AG09319 (cell line): ENCODE data around the gene CCR8.

Experiments
- DNase-seq: peaks from one replicate; pipeline ENCODE4 v3.0.0-alpha.2; 2010; ENCODE audit warnings: low read depth; ENCODE audit errors: extremely low read depth
- CTCF ChIP-seq: IDR thresholded peaks from 2 replicates; pipeline ENCODE4 v1.5.1; 2011; ENCODE audit warnings: low read depth, mild to moderate bottlenecking, inconsistent platforms, low read length, moderate library complexity

The CCR8 gene

GRCh38 chr3:39325236-39325635 is 4.3 kb upstream of the CCR8 start:
- no peak for DNase-seq
- TF ChIP-seq CTCF: no peak

- no peak for TF ChIP-seq CTCF
- no peak for DNase-seq
Measured at GRCh38 chr3:39327053-39327745, 2.3 kb upstream of the CCR8 start.

GRCh38 chr3:39327746-39328349 is 1.7 kb upstream of the CCR8 start:
- no peak for TF ChIP-seq CTCF
- no peak for DNase-seq

- no peak for DNase-seq
- TF ChIP-seq CTCF: no peak
Measured at GRCh38 chr3:39330824-39331223, 1.3 kb downstream of the CCR8 start.

GRCh38 chr3:39332525-39332924 is 3.0 kb downstream of the CCR8 start:
- DNase-seq: no peak
- TF ChIP-seq CTCF: no peak

- TF ChIP-seq CTCF: no peak
Measured at GRCh38 chr3:39333607-39334006, 4.1 kb downstream of the CCR8 start.

GRCh38 chr3:39334205-39334604 is 4.7 kb downstream of the CCR8 start:
- no peak for TF ChIP-seq CTCF
- no peak for DNase-seq

More at GRCh38 chr3:39333607-39334006, 4.1 kb downstream of the CCR8 start:
- no peak for DNase-seq
